SKM-1 (cell line): ENCODE data around the gene IRF7.

Source experiments
- DNase-seq: peaks from one replicate; lab custom pipeline; 2025; ENCODE audit not compliant: unreplicated experiment; lab: John Stamatoyannopoulos, UW

IRF7 gene

GRCh38 chr11:621838-622237, 6.1 kb upstream of the IRF7 start:
- no peak for DNase-seq

DNA sequence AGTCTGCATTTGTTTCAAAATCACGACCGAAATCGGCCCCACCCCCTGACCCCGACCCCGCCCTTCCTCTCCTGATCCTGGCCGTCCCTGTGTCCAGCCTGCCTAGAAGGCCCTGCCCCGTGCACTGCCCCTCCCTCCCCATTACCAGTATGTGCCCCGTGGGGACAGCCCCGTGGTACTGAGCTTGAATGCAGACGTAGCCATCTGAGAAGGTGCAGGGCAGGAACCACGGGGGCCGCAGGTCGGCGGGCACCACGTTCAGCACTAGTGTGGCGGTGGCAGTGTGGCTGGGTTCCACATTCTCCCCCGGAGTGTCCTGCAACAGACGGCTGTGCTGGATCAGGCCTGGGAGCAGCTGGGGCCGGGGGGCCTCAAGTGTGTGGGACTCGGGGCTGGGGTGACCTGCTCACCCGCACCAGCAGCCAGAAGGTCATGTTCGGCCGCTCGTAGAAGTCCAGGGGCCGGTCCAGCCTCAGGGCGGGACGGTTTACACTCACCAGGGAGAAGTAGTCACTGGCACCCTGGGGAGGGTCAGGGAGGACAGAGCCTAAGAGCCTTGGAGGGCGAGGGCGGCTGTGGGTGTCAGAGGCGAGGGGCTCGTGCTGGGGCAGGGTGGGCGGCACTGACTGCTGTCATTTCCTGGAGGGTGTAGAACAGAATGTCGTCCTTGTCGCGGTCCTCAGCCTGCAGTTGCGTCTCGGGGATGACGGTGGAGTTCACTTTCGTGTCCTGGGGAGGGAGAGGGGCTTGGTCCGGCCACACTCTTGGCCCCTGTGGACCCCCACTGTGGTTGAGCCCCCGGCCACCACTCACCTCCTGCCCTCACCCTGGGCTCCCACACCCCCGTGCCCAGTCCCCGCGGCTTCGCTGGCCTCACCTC, 5.4 kb upstream of the IRF7 start:
- no peak for DNase-seq

DNA sequence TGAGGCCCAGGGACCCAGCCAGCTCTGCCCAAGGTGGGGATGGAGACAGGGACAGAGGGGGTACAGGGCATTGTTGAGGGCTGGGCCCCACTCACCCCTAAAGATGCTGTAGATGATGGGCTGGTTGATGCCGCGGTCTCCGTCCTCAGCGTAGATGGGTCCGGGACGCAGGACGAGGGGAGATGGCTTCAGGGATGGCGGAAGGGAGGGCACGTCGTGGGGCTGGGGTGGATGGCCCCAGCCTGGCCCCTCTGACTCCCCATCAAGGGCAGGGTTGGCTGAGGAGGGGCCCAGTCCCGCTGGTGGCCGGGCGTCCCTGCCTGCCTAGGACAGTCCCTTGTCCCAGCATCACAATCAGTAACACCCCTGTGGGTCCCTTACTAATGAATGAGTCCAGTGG, 4.5 kb upstream of the IRF7 start:
- no peak for DNase-seq

GRCh38 chr11:619628-620050, 3.9 kb upstream of the IRF7 start:
- no peak for DNase-seq

DNA sequence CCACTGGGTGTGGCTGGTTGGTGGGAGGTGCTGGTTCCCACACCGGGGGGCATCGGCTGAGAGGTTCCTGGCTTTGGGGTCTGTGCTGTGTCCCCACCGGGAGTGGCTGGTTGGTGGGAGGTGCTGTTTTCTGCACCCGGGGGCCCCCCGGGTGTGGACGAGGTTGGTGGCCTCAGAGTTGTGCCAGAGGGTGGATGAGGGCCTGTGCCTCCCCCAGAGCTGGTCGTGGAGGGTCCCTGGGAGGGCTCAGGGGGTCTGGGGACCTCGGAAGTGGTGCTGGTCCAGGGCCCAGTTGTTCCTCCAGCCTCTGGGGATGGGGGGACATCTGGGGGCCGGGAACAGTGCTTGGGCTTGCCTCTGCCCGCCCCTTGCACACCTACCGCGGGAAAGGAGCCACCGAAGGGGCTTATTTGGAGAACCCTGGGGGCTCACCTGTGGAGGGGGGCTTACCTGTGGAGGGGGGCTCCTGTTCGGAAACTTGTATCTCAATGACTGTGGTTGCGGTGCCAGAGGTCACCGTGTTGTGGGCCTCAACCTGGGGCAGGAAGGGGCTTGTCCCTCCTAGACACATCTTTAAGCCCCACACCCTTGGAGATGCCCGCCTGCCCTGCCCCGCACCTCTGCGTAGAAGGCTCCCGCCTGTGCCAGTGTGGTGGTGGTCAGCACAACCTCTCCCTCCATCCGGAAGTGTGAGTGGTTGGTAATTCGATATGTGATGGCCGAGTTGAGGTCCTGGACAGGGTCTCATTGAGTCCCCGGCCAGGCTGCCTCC, 3.3 kb upstream of the IRF7 start:
- no peak for DNase-seq

DNA sequence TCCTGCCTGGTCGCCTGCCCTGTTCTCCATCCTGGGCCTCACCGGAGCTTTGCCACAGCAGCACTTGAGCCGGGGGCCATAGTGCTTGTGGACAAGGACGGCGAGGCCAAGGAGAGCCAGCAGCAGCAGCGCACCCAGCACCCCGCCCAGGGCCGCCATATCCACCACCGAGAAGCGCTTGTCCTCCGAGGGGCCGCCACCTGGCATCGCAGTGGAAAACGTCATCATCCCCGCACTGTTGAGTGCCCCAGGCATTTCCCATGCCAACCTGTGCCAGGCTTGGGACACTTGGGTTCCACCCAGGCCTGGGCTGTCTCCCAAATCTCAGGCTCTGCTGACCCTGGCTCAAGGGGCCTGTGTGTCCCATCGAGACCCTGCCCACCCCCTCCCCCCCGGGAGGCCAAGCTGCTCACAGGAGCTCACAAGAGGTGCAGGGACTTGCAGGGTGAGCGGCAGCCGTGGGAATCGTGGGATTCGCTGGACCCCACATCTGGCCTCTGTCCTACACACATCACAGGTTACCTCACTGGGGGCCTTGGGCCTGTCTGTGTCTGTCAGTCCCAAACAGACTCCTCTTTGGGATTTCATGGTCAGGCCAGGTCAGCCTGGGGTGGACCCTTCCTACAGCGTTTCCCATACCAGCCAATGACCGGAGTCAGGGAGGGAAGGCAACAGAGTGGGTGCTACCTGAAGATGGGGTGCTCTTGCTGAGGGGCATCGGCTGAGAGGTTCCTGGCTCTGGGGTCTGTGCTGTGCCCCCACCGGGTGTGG, 2.3 kb upstream of the IRF7 start:
- no peak for DNase-seq

GRCh38 chr11:617199-617911, 1.6 kb upstream of the IRF7 start:
- DNase-seq, result no peak

- DNase-seq, result no peak
Observed at GRCh38 chr11:616320-617198, 809 bp upstream of the IRF7 start.

GRCh38 chr11:614623-615503, 887 bp downstream of the IRF7 start:
- no peak for DNase-seq

- no peak for DNase-seq
Observed at GRCh38 chr11:614021-614622, 1.6 kb downstream of the IRF7 start.

DNA sequence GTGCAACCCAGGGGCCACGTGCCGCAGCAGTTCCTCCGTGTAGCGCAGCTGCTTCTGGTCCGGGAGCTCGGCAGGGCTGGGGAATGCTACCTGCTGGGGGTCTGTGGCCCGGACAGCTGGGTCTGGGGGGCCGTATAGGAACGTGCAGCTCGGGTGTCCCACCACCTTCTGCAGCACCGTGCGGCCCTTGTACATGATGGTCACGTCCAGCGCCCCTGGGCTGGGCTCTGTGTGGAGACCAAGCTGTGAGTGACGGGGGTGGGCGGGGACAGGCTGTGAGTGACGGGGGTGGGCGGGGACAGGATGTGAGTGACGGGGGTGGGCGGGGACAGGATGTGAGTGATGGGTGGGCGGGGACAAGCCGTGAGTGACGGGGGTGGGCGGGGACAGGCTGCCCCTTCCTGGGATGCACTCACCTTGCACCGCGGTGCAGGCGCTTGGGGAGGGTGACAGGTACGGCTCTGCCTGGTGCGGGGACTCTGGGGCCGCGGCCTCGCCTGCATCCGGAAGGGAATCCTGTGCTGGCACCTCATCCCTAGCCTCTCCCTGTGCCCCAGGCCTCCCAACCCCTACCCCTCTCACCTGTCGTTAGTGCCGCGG, 2.3 kb downstream of the IRF7 start:
- DNase-seq, result no peak

- no peak for DNase-seq
Observed at GRCh38 chr11:612961-613300, 2.8 kb downstream of the IRF7 start.

GRCh38 chr11:612201-612960, 3.4 kb downstream of the IRF7 start:
- no peak for DNase-seq

- DNase-seq, result no peak
Observed at GRCh38 chr11:611001-611996, 4.5 kb downstream of the IRF7 start.

DNA sequence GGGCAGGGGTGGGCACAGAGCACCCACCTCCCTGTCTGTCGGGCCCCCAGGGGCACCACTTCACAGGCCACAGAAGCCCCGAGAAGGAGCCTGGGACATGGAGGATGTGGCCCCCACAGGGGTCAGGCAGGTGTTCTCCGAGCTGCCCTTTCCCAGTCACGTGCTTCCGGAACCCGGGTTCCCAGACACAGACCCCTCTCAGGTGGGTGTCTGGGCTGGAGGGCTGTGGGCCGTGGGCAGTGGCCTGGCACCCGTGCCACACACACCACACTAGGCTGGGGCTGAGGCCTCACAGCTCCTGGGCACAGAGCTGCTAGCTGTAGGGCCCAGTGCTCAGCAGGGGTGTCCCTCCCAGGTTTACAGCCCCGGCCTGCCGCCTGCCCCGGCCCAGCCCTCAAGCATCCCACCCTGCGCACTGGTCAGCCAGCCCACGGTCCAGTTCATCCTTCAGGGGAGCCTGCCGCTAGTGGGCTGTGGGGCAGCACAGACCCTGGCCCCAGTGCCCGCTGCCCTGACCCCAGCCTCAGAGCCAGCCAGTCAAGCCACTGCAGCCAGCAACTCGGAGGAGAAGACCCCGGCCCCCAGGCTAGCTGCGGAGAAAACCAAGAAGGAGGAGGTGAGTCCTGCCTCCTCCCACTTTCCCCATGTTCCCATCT, 5.5 kb downstream of the IRF7 start:
- no peak for DNase-seq

DNA sequence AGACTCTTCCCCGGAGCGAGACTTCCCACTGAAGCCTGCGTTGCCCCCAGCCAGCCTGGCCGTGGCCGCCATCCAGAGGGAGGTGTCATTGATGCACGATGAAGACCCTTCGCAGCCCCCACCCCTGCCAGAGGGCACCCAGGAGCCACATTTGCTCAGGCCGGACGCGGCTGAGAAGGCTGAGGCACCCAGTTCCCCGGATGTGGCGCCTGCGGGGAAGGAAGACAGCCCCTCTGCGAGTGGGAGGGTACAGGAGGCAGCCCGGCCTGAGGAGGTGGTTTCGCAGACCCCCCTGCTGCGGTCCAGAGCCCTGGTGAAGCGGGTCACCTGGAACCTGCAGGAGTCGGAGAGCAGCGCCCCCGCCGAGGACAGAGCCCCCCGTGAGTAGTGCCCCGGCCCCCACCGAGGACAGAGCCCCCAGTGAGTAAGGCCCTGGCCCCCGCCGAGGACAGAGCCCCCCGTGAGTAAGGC, 6.4 kb downstream of the IRF7 start:
- no peak for DNase-seq
